Thyroid gland (tissue), 4 donors: Measurements from ENCODE around the gene PKP3.

Experiments used
- POLR2A ChIP-seq, 2 donors: fragments of 450-650 bp; IDR thresholded peaks; one replicate each; pipeline ENCODE4 v1.6.1; 2017; ENCODE audit warnings: antibody characterized with exemption in 2 of 2, mild to moderate bottlenecking in 2 of 2, moderate library complexity in 1 of 2
- TF ChIP-seq, protein P1 (sequence below), 6 experiments: fragments of 200-600 bp in 3 of 6; fragments of 450-650 bp in 3 of 6; sonication (generic) in 3 of 6; IDR thresholded peaks; one replicate each; pipeline ENCODE4 v1.5.1; 2016 to 2019; ENCODE audit warnings: antibody characterized with exemption in 6 of 6, mild to moderate bottlenecking in 2 of 6, inconsistent platforms in 1 of 6, moderate library complexity in 1 of 6

DNA sequence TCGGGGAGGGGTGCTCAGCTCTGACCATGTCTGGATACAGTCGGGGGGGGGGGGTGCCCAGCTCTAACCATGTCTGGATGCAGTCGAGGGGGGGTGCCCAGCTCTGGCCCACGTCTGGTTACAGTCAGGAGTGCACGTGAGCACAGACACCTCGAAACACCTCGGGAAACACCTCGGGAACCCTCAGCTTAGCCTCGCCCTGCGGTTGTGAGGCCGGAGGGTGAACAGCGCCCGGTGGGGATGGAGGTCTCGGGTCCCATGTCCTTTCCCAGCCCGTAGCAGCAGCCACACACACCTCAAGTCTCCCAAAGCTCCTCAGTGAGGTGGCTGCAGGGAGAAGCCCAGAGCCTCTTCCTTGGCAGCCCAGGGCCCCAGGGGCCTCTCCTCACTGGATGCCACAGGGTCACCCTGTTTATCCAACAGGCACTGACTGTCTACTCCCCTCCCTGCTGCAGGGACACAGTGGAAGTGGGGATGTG, 18.7 kb downstream of the PKP3 start:
- TF ChIP-seq, protein P1, sequence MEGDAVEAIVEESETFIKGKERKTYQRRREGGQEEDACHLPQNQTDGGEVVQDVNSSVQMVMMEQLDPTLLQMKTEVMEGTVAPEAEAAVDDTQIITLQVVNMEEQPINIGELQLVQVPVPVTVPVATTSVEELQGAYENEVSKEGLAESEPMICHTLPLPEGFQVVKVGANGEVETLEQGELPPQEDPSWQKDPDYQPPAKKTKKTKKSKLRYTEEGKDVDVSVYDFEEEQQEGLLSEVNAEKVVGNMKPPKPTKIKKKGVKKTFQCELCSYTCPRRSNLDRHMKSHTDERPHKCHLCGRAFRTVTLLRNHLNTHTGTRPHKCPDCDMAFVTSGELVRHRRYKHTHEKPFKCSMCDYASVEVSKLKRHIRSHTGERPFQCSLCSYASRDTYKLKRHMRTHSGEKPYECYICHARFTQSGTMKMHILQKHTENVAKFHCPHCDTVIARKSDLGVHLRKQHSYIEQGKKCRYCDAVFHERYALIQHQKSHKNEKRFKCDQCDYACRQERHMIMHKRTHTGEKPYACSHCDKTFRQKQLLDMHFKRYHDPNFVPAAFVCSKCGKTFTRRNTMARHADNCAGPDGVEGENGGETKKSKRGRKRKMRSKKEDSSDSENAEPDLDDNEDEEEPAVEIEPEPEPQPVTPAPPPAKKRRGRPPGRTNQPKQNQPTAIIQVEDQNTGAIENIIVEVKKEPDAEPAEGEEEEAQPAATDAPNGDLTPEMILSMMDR (IDR thresholded peaks at IDR 0.05): no peak
- TF ChIP-seq POLR2A (IDR thresholded peaks at IDR 0.05): no peak
